ENCODE results near the gene USP2. TPM values are rescaled to one million over a fixed set of nuclear protein-coding genes. Genes with fewer than 3 reads are reported as not detected.

USP2 gene
- total RNA-seq, 1 donor from 2014 or later: 6.7 TPM

- Histone ChIP-seq H3K9me3 (ENCODE audit: insufficient read depth, low read depth, low read length) (no peaks in the 10 kb centered on the region), H3K36me3 (ENCODE audit: insufficient read depth, low read length) (no peaks in the 10 kb centered on the region), H3K27me3 (ENCODE audit: insufficient read depth, low read length) (peaks cover 11% of the 10 kb centered on the region), H3K27ac (ENCODE audit: low read depth, low read length) (no peak overlapping the region), H3K4me1 (ENCODE audit: insufficient read depth, low read length) (peaks cover 27% of the 10 kb centered on the region), H4K20me1 (ENCODE audit: insufficient read depth, low read length) (no peaks in the 10 kb centered on the region), H3K4me3 (ENCODE audit: insufficient read depth, low read depth, low read length) (no peak overlapping the region), H2AFZ (ENCODE audit: low read depth, low read length) (no peak overlapping the region), H3K4me2 (ENCODE audit: low read length) (peak overlapping the region; percentile 69), H3K9ac (ENCODE audit: low read length) (no peak overlapping the region), H3K79me2 (ENCODE audit: insufficient read depth, low read length) (no peaks in the 10 kb centered on the region)
- peaks cover 1% of the 10 kb centered on the region for H3K36me3 Mint-ChIP-seq (ENCODE audit: low read depth, unreplicated experiment)
- peak overlapping the region; percentile 84 for H3K27ac Mint-ChIP-seq (ENCODE audit: unreplicated experiment)
- no peaks in the 10 kb centered on the region for H3K9me3 Mint-ChIP-seq (ENCODE audit: unreplicated experiment)
- peaks cover 5% of the 10 kb centered on the region for H3K27me3 Mint-ChIP-seq (ENCODE audit: low read depth, unreplicated experiment)
- H3K4me1 Mint-ChIP-seq (ENCODE audit: low read depth, unreplicated experiment): peaks cover 34% of the 10 kb centered on the region
- FAIRE-seq (no peak), DNase-seq (ENCODE audit: low read depth) (no peak)
- TF ChIP-seq EZH2 (IDR thresholded peaks at IDR 0.05; ENCODE audit: insufficient read depth, low read length) (no peak), CTCF (IDR thresholded peaks at IDR 0.05; ENCODE audit: insufficient read depth, low read depth, low read length) (no peak)
- peak overlapping the region; percentile 85 for H3K4me3 Mint-ChIP-seq (ENCODE audit: unreplicated experiment)
Measured at GRCh38 chr11:119363851-119364590, 17.5 kb downstream of the USP2 start.

GRCh38 chr11:119363081-119363850, 18.2 kb downstream of the USP2 start:
- H3K27me3 Mint-ChIP-seq (ENCODE audit: low read depth, unreplicated experiment): peaks cover 8% of the 10 kb centered on the region
- Histone ChIP-seq H4K20me1 (ENCODE audit: insufficient read depth, low read length) (no peaks in the 10 kb centered on the region), H3K9ac (ENCODE audit: low read length) (no peak overlapping the region), H3K36me3 (ENCODE audit: insufficient read depth, low read length) (no peaks in the 10 kb centered on the region), H3K4me3 (ENCODE audit: insufficient read depth, low read depth, low read length) (no peak overlapping the region), H3K4me1 (ENCODE audit: insufficient read depth, low read length) (peaks cover 23% of the 10 kb centered on the region), H3K4me2 (ENCODE audit: low read length) (peak overlapping the region; percentile 69), H3K27ac (ENCODE audit: low read depth, low read length) (no peak overlapping the region), H3K79me2 (ENCODE audit: insufficient read depth, low read length) (no peaks in the 10 kb centered on the region), H3K27me3 (ENCODE audit: insufficient read depth, low read length) (peaks cover 11% of the 10 kb centered on the region), H2AFZ (ENCODE audit: low read depth, low read length) (no peak overlapping the region), H3K9me3 (ENCODE audit: insufficient read depth, low read depth, low read length) (no peaks in the 10 kb centered on the region)
- no peak overlapping the region for H3K27ac Mint-ChIP-seq (ENCODE audit: unreplicated experiment)
- DNase-seq (ENCODE audit: low read depth) (no peak), FAIRE-seq (no peak)
- H3K4me1 Mint-ChIP-seq (ENCODE audit: low read depth, unreplicated experiment): peaks cover 32% of the 10 kb centered on the region
- H3K36me3 Mint-ChIP-seq (ENCODE audit: low read depth, unreplicated experiment): peaks cover 8% of the 10 kb centered on the region
- H3K4me3 Mint-ChIP-seq (ENCODE audit: unreplicated experiment): peak overlapping the region; percentile 76
- TF ChIP-seq CTCF (IDR thresholded peaks at IDR 0.05; ENCODE audit: insufficient read depth, low read depth, low read length) (no peak), EZH2 (IDR thresholded peaks at IDR 0.05; ENCODE audit: insufficient read depth, low read length) (no peak)
- no peaks in the 10 kb centered on the region for H3K9me3 Mint-ChIP-seq (ENCODE audit: unreplicated experiment)
